Cardiac muscle cell (in vitro differentiated cells and primary cell): ENCODE data around the gene NKAPD1. TPM values are rescaled to one million over a fixed set of nuclear protein-coding genes. Genes with fewer than 3 reads are reported as not detected.

Source experiments
- DNase-seq, 2 donors: peaks; one replicate each; pipeline versions ENCODE4 v3.0.0 to v3.0.0-alpha.2; 2010 to 2017; ENCODE audit warnings: low read depth in 1 of 2, low spot score in 1 of 2
- H3K27ac ChIP-seq: fragments of 200-600 bp; sonication (generic); 2 replicates; pipeline ENCODE4 v1.5.1; 2016
- H3K27me3 ChIP-seq: fragments of 200-600 bp; sonication (generic); 2 replicates; pipeline ENCODE4 v1.6.0; 2016; ENCODE audit warnings: control low read depth
- H3K36me3 ChIP-seq: fragments of 200-600 bp; sonication (generic); 2 replicates; pipeline ENCODE4 v1.5.1; 2016; ENCODE audit warnings: control low read depth
- H3K4me1 ChIP-seq: fragments of 200-600 bp; sonication (generic); 2 replicates; pipeline ENCODE4 v1.8.1; 2017; ENCODE audit warnings: low read depth, mild to moderate bottlenecking, mixed run types
- H3K4me3 ChIP-seq: fragments of 200-600 bp; sonication (generic); 2 replicates; pipeline ENCODE4 v1.5.1; 2016; ENCODE audit warnings: mild to moderate bottlenecking
- H3K9me3 ChIP-seq: fragments of 200-600 bp; sonication (generic); 2 replicates; pipeline ENCODE4 v1.5.1; 2017; ENCODE audit warnings: low read depth, mild to moderate bottlenecking, control low read depth
- CTCF ChIP-seq: IDR thresholded peaks from 2 replicates; pipeline ENCODE4 v1.5.1; 2012; ENCODE audit warnings: low read depth, mild to moderate bottlenecking, low read length
- polyA plus RNA-seq: library from polyadenylated mRNA; unstranded; fragments of >200 nt; fragmentation: Nextera tagmentation; extraction: Ambion mirVana; gene quantifications from 2 replicates; pipeline ENCODE4 v1.2.1, GENCODE V29; 2016
- total RNA-seq: library from RNA; depleted of rRNA; stranded (reverse); fragments of >200 nt; gene quantifications from 2 replicates; pipeline ENCODE4 v1.2.3, GENCODE V29; 2016

NKAPD1 gene
- total and polyA plus RNA-seq, 2 experiments from 2014 or later, result 12.8 to 19.6 TPM

GRCh38 chr11:112097734-112098528 lies 23.8 kb downstream of the NKAPD1 start:
- H3K4me1 ChIP-seq, result no peaks in the 10 kb centered on the region
- no peaks in the 10 kb centered on the region for H3K9me3 ChIP-seq
- TF ChIP-seq CTCF, result no peak
- H3K27me3 ChIP-seq, result no peaks in the 10 kb centered on the region
- H3K36me3 ChIP-seq, result peaks cover 28% of the 10 kb centered on the region
- DNase-seq, result no peak
- H3K27ac ChIP-seq, result no peak overlapping the region
- H3K4me3 ChIP-seq, result no peak overlapping the region

GRCh38 chr11:112100462-112100861 lies 26.4 kb downstream of the NKAPD1 start:
- no peaks in the 10 kb centered on the region for H3K9me3 ChIP-seq
- H3K27ac ChIP-seq, result no peak overlapping the region
- H3K4me1 ChIP-seq, result no peaks in the 10 kb centered on the region
- TF ChIP-seq CTCF, result no peak
- peaks cover 7% of the 10 kb centered on the region for H3K36me3 ChIP-seq
- no peak for DNase-seq
- no peak overlapping the region for H3K4me3 ChIP-seq
- H3K27me3 ChIP-seq, result no peaks in the 10 kb centered on the region

- Histone ChIP-seq H3K4me3 (no peak overlapping the region), H3K27ac (no peak overlapping the region), H3K27me3 (no peaks in the 10 kb centered on the region), H3K4me1 (no peaks in the 10 kb centered on the region), H3K36me3 (no peaks in the 10 kb centered on the region), H3K9me3 (no peaks in the 10 kb centered on the region)
- TF ChIP-seq CTCF, result no peak
- no peak for DNase-seq
These were observed 29.3 kb downstream of the NKAPD1 start for GRCh38 chr11:112103446-112103845.

GRCh38 chr11:112106070-112106469 lies 32.0 kb downstream of the NKAPD1 start:
- Histone ChIP-seq H3K4me3 (no peak overlapping the region), H3K27ac (no peak overlapping the region), H3K27me3 (no peaks in the 10 kb centered on the region), H3K4me1 (no peaks in the 10 kb centered on the region), H3K36me3 (no peaks in the 10 kb centered on the region), H3K9me3 (no peaks in the 10 kb centered on the region)
- no peak for DNase-seq
- TF ChIP-seq CTCF, result no peak

DNA sequence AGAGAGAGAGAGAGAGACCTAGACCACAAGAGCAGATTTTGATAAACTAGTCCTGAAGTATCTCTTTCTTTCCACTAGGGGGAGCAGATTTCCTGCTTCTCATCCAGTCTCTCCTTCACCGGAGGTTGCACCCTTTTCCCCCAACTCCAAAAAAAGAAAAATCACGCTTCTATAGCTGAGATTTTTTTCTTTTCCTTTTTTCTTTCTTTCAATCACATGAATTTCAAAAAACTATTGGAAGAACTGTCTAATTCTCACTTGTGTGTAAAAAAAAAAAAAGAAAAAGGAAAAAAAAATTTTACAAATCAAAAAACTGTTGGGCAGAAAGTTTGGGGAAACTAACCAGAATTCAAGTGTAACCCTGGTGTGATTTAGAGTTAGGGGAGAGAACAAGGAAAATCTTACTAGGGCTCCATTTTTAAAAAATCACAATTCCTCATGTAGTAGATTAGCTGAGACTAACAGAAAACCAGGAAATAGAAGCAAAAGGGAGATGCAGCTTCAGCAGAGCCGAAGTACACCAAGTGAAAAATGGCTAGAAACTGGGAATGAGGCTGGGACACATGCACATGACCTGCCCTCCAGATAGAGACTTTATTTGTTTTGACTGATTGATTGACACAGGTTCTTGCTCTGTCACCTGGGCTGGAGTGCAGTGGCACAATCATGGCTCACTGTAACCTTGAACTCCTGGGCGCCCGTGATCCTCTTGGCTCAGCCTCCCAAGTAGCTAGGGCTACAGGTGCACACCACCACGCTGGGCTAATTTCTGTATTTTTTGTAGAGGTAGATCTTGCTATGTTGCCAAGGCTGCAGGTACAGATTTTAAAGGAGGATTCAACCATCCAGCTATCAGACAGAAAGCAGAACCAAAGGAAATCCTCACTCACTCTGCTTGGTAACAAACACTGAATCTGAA lies 39.7 kb downstream of the NKAPD1 start:
- Histone ChIP-seq H3K4me3 (no peak overlapping the region), H3K9me3 (no peaks in the 10 kb centered on the region), H3K27me3 (no peaks in the 10 kb centered on the region), H3K27ac (no peak overlapping the region), H3K36me3 (no peaks in the 10 kb centered on the region), H3K4me1 (peaks cover 3% of the 10 kb centered on the region)
- peak; percentile 64 for TF ChIP-seq CTCF
- DNase-seq, result peak; percentile 76
